Measurements from ENCODE around the gene LRPAP1.

GRCh38 chr4:3465698-3466671 lies 66.2 kb downstream of the LRPAP1 start:
- no peak for TF ChIP-seq POLR2A (IDR thresholded peaks at IDR 0.05)
- TF ChIP-seq, protein P1, sequence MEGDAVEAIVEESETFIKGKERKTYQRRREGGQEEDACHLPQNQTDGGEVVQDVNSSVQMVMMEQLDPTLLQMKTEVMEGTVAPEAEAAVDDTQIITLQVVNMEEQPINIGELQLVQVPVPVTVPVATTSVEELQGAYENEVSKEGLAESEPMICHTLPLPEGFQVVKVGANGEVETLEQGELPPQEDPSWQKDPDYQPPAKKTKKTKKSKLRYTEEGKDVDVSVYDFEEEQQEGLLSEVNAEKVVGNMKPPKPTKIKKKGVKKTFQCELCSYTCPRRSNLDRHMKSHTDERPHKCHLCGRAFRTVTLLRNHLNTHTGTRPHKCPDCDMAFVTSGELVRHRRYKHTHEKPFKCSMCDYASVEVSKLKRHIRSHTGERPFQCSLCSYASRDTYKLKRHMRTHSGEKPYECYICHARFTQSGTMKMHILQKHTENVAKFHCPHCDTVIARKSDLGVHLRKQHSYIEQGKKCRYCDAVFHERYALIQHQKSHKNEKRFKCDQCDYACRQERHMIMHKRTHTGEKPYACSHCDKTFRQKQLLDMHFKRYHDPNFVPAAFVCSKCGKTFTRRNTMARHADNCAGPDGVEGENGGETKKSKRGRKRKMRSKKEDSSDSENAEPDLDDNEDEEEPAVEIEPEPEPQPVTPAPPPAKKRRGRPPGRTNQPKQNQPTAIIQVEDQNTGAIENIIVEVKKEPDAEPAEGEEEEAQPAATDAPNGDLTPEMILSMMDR (IDR thresholded peaks at IDR 0.05) = peak in 2 of 4 experiments; percentile 7 to 21

Data from uterus (tissue), 2 donors.